Stomach (tissue), 9 donors: Measurements from ENCODE around the gene MALSU1. TPM values are rescaled to one million over a fixed set of nuclear protein-coding genes. Genes with fewer than 3 reads are reported as not detected.

ENCODE experiments used
- DNase-seq, 2 donors: peaks; one replicate each; pipeline versions ENCODE4 v3.0.0 to v3.0.0-alpha.2; 2013 to 2019
- H3K27ac ChIP-seq, 5 donors: fragments of 200-600 bp in 4 of 5; sonication (generic) in 4 of 5; one replicate each; pipeline ENCODE4 v1.5.1; 2013 to 2019; ENCODE audit warnings: mild to moderate bottlenecking in 1 of 5, moderate library complexity in 1 of 5
- H3K27me3 ChIP-seq, 3 donors: fragments of 200-600 bp; sonication (generic); one replicate each; pipeline ENCODE4 v1.5.1; 2017 to 2019; ENCODE audit warnings: mixed run types in 1 of 3
- H3K36me3 ChIP-seq, 4 donors: fragments of 200-600 bp; sonication (generic); 1 replicate in 3 of 4; 2 replicates in 1 of 4; pipeline ENCODE4 v1.5.1; 2016 to 2019
- H3K4me1 ChIP-seq, 4 donors: fragments of 200-600 bp; sonication (generic); one replicate each; pipeline ENCODE4 v1.5.1; 2016 to 2019
- H3K4me3 ChIP-seq, 4 donors: fragments of 200-600 bp; sonication (generic) in 3 of 4; one replicate each; pipeline ENCODE4 v1.5.1; 2016 to 2019; ENCODE audit warnings: mild to moderate bottlenecking in 1 of 4
- H3K9me3 ChIP-seq, 4 donors: fragments of 200-600 bp; sonication (generic); one replicate each; pipeline ENCODE4 v1.5.1; 2016 to 2019
- CTCF ChIP-seq, 7 experiments: fragments of 450-650 bp in 4 of 7; fragments of 200-600 bp in 3 of 7; sonication (generic) in 3 of 7; IDR thresholded peaks; one replicate each; pipeline ENCODE4 v1.5.1; 2016 to 2019; ENCODE audit warnings: antibody characterized with exemption in 7 of 7, control low read depth in 2 of 7, mild to moderate bottlenecking in 1 of 7
- EP300 ChIP-seq: sonication (generic); formaldehyde crosslinking; IDR thresholded peaks from one replicate; pipeline ENCODE4 v1.6.1; 2017; ENCODE audit warnings: antibody characterized with exemption
- POLR2A ChIP-seq, 4 donors: fragments of 450-650 bp; IDR thresholded peaks; one replicate each; pipeline ENCODE4 v1.6.1; 2016; ENCODE audit warnings: antibody characterized with exemption in 4 of 4, control low read depth in 2 of 4, mild to moderate bottlenecking in 1 of 4, moderate library complexity in 1 of 4
- POLR2AphosphoS5 ChIP-seq, 3 donors: sonication (generic); formaldehyde crosslinking; IDR thresholded peaks; one replicate each; pipeline ENCODE4 v1.6.1; 2016; ENCODE audit warnings: antibody characterized with exemption in 3 of 3
- WGBS, 5 donors: extraction: QIAGEN DNeasy Blood & Tissue Kit in 3 of 5; methylation state at CpG; one replicate each; pipeline versions ENCODE4 v1.1.5 to v1.1.7; 2013 to 2018; 5-methylcytosine and 5-hydroxymethylcytosine counted together
- intact Hi-C: fragments of 100-400 bp; cut with DNase I; formaldehyde crosslinking; loops from one replicate; pipeline ENCODE4 v1.15.1; 2023; ENCODE audit warnings: low total_unique reads
- polyA plus RNA-seq, 3 donors: library from polyadenylated mRNA; stranded (reverse); fragments of 200-250 nt; gene quantifications; one replicate each; pipeline ENCODE4 v1.2.3, GENCODE V29; 2013
- total RNA-seq, 5 donors: library from RNA; depleted of rRNA; stranded (reverse); fragments of >200 nt; gene quantifications; one replicate each; pipeline versions ENCODE4 v1.1.0 to v1.2.3, GENCODE V29; 2014 to 2016
- donor health status: healthy with polysubstance abuse.
- donor health status: Bipolar disorder and iron deficiency.
- donor health status: healthy.

The MALSU1 gene
- total and polyA plus RNA-seq, 8 donors, result 2.9 to 79.9 (median 49.1) TPM

GRCh38 chr7:23277359-23277989 lies 21.7 kb upstream of the MALSU1 start:
- peaks cover 0 to 3% (median 0%) of the 10 kb centered on the region in 3 donors for H3K27me3 ChIP-seq
- intact Hi-C loops, result no loop called here
- H3K36me3 ChIP-seq, result no peaks in the 10 kb centered on the region
- TF ChIP-seq CTCF (IDR thresholded peaks at IDR 0.05) (peak in 5 of 7 experiments; percentile 25 to 68 (median 49)), EP300 (no peak)
- H3K4me1 ChIP-seq, result peaks cover 0 to 12% (median 5%) of the 10 kb centered on the region in 4 donors
- peak in 1 of 2 donors; percentile 89 for DNase-seq
- no peaks in the 10 kb centered on the region for H3K9me3 ChIP-seq
- H3K27ac ChIP-seq, result no peak overlapping the region
- no peak overlapping the region for H3K4me3 ChIP-seq
- whole genome bisulfite sequencing, 5 donors, result 31 to 34% (median 33%) methylated on average over 6 of the region's 6 CpGs

- intact Hi-C loops, result no loop called here
- H3K9me3 ChIP-seq, result no peaks in the 10 kb centered on the region
These were observed 19.2 kb upstream of the MALSU1 start for GRCh38 chr7:23279819-23280525.

GRCh38 chr7:23283086-23283485 lies 16.1 kb upstream of the MALSU1 start:
- H3K27ac ChIP-seq, result no peak overlapping the region
- WGBS, 5 donors, result 79 to 95% (median 95%) methylated on average over 4 of the region's 4 CpGs
- H3K9me3 ChIP-seq, result no peaks in the 10 kb centered on the region
- no peak for DNase-seq
- no peak for TF ChIP-seq POLR2A (IDR thresholded peaks at IDR 0.05)
- no peak for TF ChIP-seq POLR2AphosphoS5 (IDR thresholded peaks at IDR 0.05)
- no peak for TF ChIP-seq EP300
- no peak for TF ChIP-seq CTCF (IDR thresholded peaks at IDR 0.05)
- peaks cover 0 to 3% (median 0%) of the 10 kb centered on the region in 3 donors for H3K27me3 ChIP-seq
- no peak overlapping the region for H3K4me3 ChIP-seq
- H3K4me1 ChIP-seq, result no peaks in the 10 kb centered on the region
- H3K36me3 ChIP-seq, result no peaks in the 10 kb centered on the region
- intact Hi-C loops, result no loop called here

More at GRCh38 chr7:23279819-23280525, 19.2 kb upstream of the MALSU1 start:
- Histone ChIP-seq H3K36me3 (no peaks in the 10 kb centered on the region), H3K27me3 (peaks cover 0 to 3% (median 0%) of the 10 kb centered on the region in 3 donors), H3K4me3 (no peak overlapping the region), H3K4me1 (no peaks in the 10 kb centered on the region), H3K27ac (no peak overlapping the region)
- DNase-seq, result no peak
- 90 to 93% (median 92%) methylated on average over 2 of the region's 2 CpGs for WGBS, 5 donors
- no peak for TF ChIP-seq CTCF (IDR thresholded peaks at IDR 0.05)
- no peak for TF ChIP-seq EP300
- no peak for TF ChIP-seq POLR2A (IDR thresholded peaks at IDR 0.05)
- TF ChIP-seq POLR2AphosphoS5 (IDR thresholded peaks at IDR 0.05), result no peak

- Histone ChIP-seq H3K4me3 (no peak overlapping the region), H3K27me3 (no peaks in the 10 kb centered on the region), H3K27ac (no peak overlapping the region), H3K4me1 (no peaks in the 10 kb centered on the region), H3K36me3 (no peaks in the 10 kb centered on the region), H3K9me3 (no peaks in the 10 kb centered on the region)
- no peak for DNase-seq
- intact Hi-C loops, result no loop called here
- WGBS, 5 donors, result 90 to 99% (median 95%) methylated on average over 2 of the region's 2 CpGs
- TF ChIP-seq POLR2AphosphoS5 (IDR thresholded peaks at IDR 0.05), result no peak
- TF ChIP-seq POLR2A (IDR thresholded peaks at IDR 0.05), result no peak
- TF ChIP-seq EP300, result no peak
- no peak for TF ChIP-seq CTCF (IDR thresholded peaks at IDR 0.05)
These were observed 14.3 kb upstream of the MALSU1 start for GRCh38 chr7:23284871-23285270.
